Heart left ventricle (tissue), 13 donors: Measurements from ENCODE around the gene ANKRD34A.

Experiments used
- CTCF ChIP-seq, 12 donors: fragments of 200-600 bp; sonication (generic) in 4 of 12; IDR thresholded peaks; one replicate each; pipeline versions ENCODE4 v1.5.0 to v1.8.0; 2018 to 2022; ENCODE audit warnings: antibody characterized with exemption in 12 of 12, mild to moderate bottlenecking in 5 of 12
- POLR2A ChIP-seq, 2 donors: fragments of 450-650 bp; IDR thresholded peaks; one replicate each; pipeline ENCODE4 v1.6.1; 2017; ENCODE audit warnings: antibody characterized with exemption in 2 of 2, mild to moderate bottlenecking in 2 of 2, moderate library complexity in 2 of 2
- donor health status: ischemic (EF 13 %, LVEDD 7.1; RV severe dilation, severe dysfunction).
- donor health status: DM: no; HTN: yes; CAD: no.
- donor health status: DM: no; HTN: no; CAD: no.
- donor health status: ischemic (EF 25% LVEDD 6.9; RV normal size, moderate dysfunction).
- donor health status: ischemic (EF 25% LVEDD 5.7; RV mildly dilated, moderate dysfunction).
- donor health status: ischemic (EF 35%, LVEDD 5.7; RV mildly dilated, moderate dysfunction).
- donor health status: nonischemic (EF 11% LVEDD 7.7; RV severe dilation, severe dysfunction).
- donor health status: DM: yes; HTN: yes; CAD: no.
- donor health status: PGD.
- donor health status: ischemic (EF 29% LVEDD 5.4; RV normal size, mild dysfunction).
- donor health status: nonischemic (EF 23%, LVEDD 6.1; RV moderate dilation, normal function).

DNA sequence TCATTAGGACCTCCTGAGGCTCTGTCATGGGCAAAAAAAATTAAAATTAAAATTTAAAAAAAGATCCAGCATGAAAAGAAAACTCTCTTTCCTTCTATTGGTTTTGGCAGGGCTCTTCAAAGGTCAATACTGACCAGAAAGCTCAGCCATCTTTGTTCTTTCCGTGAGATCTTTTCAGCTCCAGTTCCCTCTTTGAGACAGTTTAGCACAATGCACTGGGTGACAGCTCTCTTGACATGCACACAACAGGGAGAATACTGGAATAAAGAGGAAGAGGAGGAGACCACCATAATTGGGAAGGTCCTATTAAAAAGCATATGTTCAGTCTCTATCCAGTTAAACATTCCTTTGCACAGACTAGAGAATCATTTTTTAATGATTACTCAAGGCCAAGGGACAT is 12.8 kb downstream of the ANKRD34A start:
- TF ChIP-seq POLR2A (IDR thresholded peaks at IDR 0.05) = no peak
- no peak for TF ChIP-seq CTCF (IDR thresholded peaks at IDR 0.05)
